Neural crest cell (in vitro differentiated cells): Measurements from ENCODE around the gene DDX51. TPM values are rescaled to one million over a fixed set of nuclear protein-coding genes. Genes with fewer than 3 reads are reported as not detected.

ENCODE experiments used
- DNase-seq: peaks from one replicate; pipeline ENCODE4 v3.0.0; 2021; ENCODE audit warnings: low read depth, mixed read lengths, low spot score
- H3K27ac Mint-ChIP-seq: one replicate; pipeline ENCODE4 v1.8.0; 2021; ENCODE audit warnings: mild to moderate bottlenecking, mixed read lengths; ENCODE audit not compliant: unreplicated experiment
- H3K27me3 Mint-ChIP-seq: 2 replicates; pipeline ENCODE4 v1.8.0; 2021; ENCODE audit warnings: low read depth, mild to moderate bottlenecking, mixed read lengths
- H3K36me3 Mint-ChIP-seq: 2 replicates; pipeline ENCODE4 v1.8.0; 2021; ENCODE audit warnings: low read depth, mild to moderate bottlenecking, mixed read lengths
- H3K4me1 Mint-ChIP-seq: 2 replicates; pipeline ENCODE4 v1.8.0; 2021; ENCODE audit warnings: mixed read lengths
- H3K4me3 Mint-ChIP-seq: one replicate; pipeline ENCODE4 v1.8.0; 2021; ENCODE audit warnings: mild to moderate bottlenecking, mixed read lengths
- H3K9me3 Mint-ChIP-seq: 2 replicates; pipeline ENCODE4 v1.8.0; 2021; ENCODE audit warnings: mixed read lengths
- total RNA-seq: library from RNA; stranded (reverse); gene quantifications from 2 replicates; pipeline ENCODE4 v1.2.1, GENCODE V29; 2021
- TF ChIP-seq, protein P1 (sequence below): fragments of 200-600 bp; sonication (generic); conservative IDR thresholded peaks from 2 replicates; pipeline ENCODE4 v1.5.0; 2021; ENCODE audit warnings: antibody characterized with exemption, mild to moderate bottlenecking

DDX51 gene
- total RNA-seq, 1 donor from 2014 or later = 33.3 TPM

GRCh38 chr12:132118876-132119275 is 25.2 kb downstream of the DDX51 start:
- TF ChIP-seq, protein P1, sequence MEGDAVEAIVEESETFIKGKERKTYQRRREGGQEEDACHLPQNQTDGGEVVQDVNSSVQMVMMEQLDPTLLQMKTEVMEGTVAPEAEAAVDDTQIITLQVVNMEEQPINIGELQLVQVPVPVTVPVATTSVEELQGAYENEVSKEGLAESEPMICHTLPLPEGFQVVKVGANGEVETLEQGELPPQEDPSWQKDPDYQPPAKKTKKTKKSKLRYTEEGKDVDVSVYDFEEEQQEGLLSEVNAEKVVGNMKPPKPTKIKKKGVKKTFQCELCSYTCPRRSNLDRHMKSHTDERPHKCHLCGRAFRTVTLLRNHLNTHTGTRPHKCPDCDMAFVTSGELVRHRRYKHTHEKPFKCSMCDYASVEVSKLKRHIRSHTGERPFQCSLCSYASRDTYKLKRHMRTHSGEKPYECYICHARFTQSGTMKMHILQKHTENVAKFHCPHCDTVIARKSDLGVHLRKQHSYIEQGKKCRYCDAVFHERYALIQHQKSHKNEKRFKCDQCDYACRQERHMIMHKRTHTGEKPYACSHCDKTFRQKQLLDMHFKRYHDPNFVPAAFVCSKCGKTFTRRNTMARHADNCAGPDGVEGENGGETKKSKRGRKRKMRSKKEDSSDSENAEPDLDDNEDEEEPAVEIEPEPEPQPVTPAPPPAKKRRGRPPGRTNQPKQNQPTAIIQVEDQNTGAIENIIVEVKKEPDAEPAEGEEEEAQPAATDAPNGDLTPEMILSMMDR = no peak
- Mint-ChIP-seq H3K9me3 (no peaks in the 10 kb centered on the region), H3K4me3 (no peak overlapping the region), H3K27ac (no peak overlapping the region), H3K4me1 (no peaks in the 10 kb centered on the region), H3K36me3 (peaks cover 6% of the 10 kb centered on the region), H3K27me3 (no peaks in the 10 kb centered on the region)
- DNase-seq = no peak

DNA sequence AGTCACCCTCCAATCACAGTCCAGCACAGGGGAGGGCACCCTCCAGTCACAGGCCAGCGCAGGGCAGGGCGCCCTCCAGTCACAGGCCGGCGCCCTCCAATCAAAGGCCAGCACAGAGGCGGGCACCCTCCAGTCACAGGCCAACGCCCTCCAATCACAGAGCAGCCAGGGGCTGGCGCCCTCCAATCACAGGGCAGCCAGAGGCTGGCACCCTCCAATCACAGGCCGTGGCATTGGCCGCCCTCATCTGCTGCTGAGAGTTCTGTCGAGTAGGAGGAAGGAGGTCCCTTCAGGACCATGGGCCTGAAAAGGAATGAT is 26.6 kb downstream of the DDX51 start:
- Mint-ChIP-seq H3K27me3 (no peaks in the 10 kb centered on the region), H3K4me3 (no peak overlapping the region), H3K4me1 (no peaks in the 10 kb centered on the region), H3K27ac (no peak overlapping the region), H3K9me3 (no peaks in the 10 kb centered on the region), H3K36me3 (peaks cover 5% of the 10 kb centered on the region)
- TF ChIP-seq, protein P1 = no peak
- no peak for DNase-seq

DNA sequence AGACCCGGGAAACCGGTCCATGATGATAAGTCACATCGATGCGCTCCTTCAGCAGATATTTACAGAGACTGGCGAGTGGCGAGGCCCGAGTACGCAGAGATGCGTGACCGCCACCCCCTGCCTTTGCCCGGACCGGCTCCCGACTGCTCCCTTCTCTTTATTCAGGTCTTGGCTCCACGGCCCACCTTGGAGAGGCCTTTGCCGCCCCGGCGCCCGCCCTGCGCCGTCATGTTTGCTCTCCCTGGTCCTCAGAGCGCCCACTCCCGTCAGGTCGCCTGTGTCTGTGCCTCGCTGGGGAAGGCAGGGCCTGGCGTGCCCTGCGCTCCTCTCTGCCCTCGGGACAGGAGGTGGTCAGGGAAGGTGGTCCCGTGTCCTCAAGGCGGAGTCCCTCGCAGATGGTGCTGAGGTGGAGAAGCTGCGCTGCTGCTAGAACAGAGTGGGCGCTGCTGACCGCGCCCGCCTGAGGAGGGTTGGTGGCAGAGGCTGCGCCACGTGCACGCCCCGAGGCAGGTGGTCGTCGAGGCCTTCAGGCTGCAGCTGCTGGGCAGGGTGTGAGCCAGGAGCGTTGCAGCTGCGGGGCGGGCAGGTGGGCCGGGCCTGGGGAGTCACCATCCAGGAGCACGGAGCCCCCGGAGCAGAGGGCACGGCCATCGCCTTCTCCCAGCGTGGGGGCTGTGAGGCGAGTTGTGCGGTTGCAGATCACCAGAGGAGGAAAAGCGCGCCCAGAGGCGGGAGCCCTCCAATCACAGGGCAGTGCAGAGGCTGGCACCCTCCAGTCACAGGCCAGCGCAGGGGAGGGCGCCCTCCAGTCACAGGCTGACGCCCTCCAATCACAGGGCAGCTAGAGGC is 27.2 kb downstream of the DDX51 start:
- H3K4me1 Mint-ChIP-seq = no peaks in the 10 kb centered on the region
- H3K9me3 Mint-ChIP-seq = no peaks in the 10 kb centered on the region
- no peaks in the 10 kb centered on the region for H3K27me3 Mint-ChIP-seq
- H3K4me3 Mint-ChIP-seq = no peak overlapping the region
- H3K36me3 Mint-ChIP-seq = peaks cover 5% of the 10 kb centered on the region
- TF ChIP-seq, protein P1 = no peak
- DNase-seq = no peak
- H3K27ac Mint-ChIP-seq = no peak overlapping the region

GRCh38 chr12:132115500-132115899 is 28.6 kb downstream of the DDX51 start:
- TF ChIP-seq, protein P1 = no peak
- Mint-ChIP-seq H3K27me3 (no peaks in the 10 kb centered on the region), H3K27ac (no peak overlapping the region), H3K9me3 (no peaks in the 10 kb centered on the region), H3K36me3 (peaks cover 5% of the 10 kb centered on the region), H3K4me3 (no peak overlapping the region), H3K4me1 (no peaks in the 10 kb centered on the region)
- DNase-seq = no peak

GRCh38 chr12:132114667-132115066 is 29.5 kb downstream of the DDX51 start:
- DNase-seq = no peak
- no peak overlapping the region for H3K4me3 Mint-ChIP-seq
- H3K27me3 Mint-ChIP-seq = no peaks in the 10 kb centered on the region
- H3K36me3 Mint-ChIP-seq = peaks cover 5% of the 10 kb centered on the region
- no peak overlapping the region for H3K27ac Mint-ChIP-seq
- H3K4me1 Mint-ChIP-seq = no peaks in the 10 kb centered on the region
- TF ChIP-seq, protein P1 = no peak
- no peaks in the 10 kb centered on the region for H3K9me3 Mint-ChIP-seq
